Measurements from ENCODE around the gene PDZRN4. TPM values are rescaled to one million over a fixed set of nuclear protein-coding genes. Genes with fewer than 3 reads are reported as not detected.

The PDZRN4 gene
- total RNA-seq, 1 experiment from 2014 or later = not detected

DNA sequence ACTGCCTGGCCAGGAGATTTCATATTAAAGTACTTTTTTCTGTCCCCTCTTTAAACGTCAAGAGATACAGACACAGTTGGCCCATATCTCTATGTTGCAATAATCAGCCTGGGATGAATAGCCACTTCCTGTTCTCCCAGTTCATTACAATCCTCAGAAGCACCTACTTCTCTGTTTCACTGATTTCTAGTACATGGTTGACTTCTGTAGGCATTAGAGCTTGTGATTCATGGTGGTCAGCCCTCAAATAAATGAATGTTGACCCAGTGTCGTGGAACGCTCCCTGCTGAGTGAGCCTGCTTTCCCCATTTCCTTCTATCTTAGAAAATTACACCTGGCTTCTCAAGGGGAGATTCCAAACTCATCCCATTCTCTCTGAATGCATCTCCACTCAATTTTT, 416.7 kb downstream of the PDZRN4 start:
- ChIA-PET CTCF (no interaction called here), POLR2A (no interaction called here)
- BruUV-seq (replicated peaks) = no TSS peak
- no peak for DNase-seq
- intact Hi-C loops (cut with micrococcal nuclease; ENCODE audit: unreplicated experiment) = no loop called here
- H3K9me3 Mint-ChIP-seq (ENCODE audit: unreplicated experiment) = peaks cover 18% of the 10 kb centered on the region
- H3K36me3 ChIP-seq (ENCODE audit: control insufficient read depth, insufficient read depth, low read length) = no peaks in the 10 kb centered on the region
- H3K4me1 ChIP-seq = no peaks in the 10 kb centered on the region
- no peaks in the 10 kb centered on the region for H3K27me3 ChIP-seq (replicated peaks; ENCODE audit: control insufficient read depth, insufficient read depth, low read length)
- no peak overlapping the region for H3K4me3 Mint-ChIP-seq (ENCODE audit: unreplicated experiment)
- no peaks in the 10 kb centered on the region for H3K4me1 Mint-ChIP-seq (ENCODE audit: low read depth, unreplicated experiment)
- no peaks in the 10 kb centered on the region for H3K36me3 Mint-ChIP-seq (ENCODE audit: insufficient read depth, unreplicated experiment)
- H3K27ac Mint-ChIP-seq (ENCODE audit: unreplicated experiment) = no peak overlapping the region
- H3K4me3 ChIP-seq (ENCODE audit: low read depth, low read length) = no peak overlapping the region
- TF ChIP-seq, protein P1, sequence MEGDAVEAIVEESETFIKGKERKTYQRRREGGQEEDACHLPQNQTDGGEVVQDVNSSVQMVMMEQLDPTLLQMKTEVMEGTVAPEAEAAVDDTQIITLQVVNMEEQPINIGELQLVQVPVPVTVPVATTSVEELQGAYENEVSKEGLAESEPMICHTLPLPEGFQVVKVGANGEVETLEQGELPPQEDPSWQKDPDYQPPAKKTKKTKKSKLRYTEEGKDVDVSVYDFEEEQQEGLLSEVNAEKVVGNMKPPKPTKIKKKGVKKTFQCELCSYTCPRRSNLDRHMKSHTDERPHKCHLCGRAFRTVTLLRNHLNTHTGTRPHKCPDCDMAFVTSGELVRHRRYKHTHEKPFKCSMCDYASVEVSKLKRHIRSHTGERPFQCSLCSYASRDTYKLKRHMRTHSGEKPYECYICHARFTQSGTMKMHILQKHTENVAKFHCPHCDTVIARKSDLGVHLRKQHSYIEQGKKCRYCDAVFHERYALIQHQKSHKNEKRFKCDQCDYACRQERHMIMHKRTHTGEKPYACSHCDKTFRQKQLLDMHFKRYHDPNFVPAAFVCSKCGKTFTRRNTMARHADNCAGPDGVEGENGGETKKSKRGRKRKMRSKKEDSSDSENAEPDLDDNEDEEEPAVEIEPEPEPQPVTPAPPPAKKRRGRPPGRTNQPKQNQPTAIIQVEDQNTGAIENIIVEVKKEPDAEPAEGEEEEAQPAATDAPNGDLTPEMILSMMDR (IDR thresholded peaks at IDR 0.05; ENCODE audit: insufficient read depth in 1 of 2, low read depth in 1 of 2, low read length in 1 of 2, severe bottlenecking in 1 of 2, unreplicated experiment in 1 of 2) = no peak
- H3K27me3 Mint-ChIP-seq (ENCODE audit: insufficient read depth, unreplicated experiment) = peaks cover 3% of the 10 kb centered on the region
- no peaks in the 10 kb centered on the region for H3K9me3 ChIP-seq

DNA sequence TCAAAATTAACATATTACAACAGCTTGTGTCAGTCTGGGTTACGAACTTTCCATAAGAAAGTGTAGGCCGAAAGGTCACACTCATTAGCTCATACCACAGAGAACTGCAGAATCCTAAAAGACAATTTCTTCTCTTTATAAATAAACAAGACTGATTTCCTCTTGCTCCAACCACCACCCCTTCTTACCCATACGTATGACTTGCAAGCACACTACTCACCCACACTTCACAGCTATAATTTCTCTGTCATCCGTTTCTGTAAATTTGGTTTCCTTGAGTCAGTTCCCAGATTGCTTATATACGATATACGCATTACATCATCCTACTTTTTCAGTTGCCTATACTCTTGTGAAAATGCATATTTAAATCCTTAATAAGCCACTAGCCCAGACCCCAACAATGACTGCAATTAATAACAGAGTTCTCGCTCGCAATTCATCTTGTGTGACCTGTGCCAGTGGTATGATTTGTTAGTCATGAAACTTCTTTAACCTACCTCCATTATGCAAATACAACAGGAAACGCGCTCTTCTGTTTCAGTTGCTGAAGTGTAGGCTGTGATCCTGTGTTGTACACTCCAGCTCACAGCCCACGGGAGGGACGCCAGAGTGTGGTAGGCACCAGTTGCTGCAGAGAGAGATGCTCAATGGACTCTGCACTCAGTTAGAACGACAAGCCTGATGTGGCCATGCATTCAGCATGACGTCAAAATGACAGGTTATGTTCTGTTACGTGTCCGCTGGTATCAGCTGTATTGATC, 417.6 kb downstream of the PDZRN4 start:
- no peaks in the 10 kb centered on the region for H3K4me1 ChIP-seq
- Mint-ChIP-seq H3K36me3 (ENCODE audit: insufficient read depth, unreplicated experiment) (no peaks in the 10 kb centered on the region), H3K27ac (ENCODE audit: unreplicated experiment) (no peak overlapping the region), H3K27me3 (ENCODE audit: insufficient read depth, unreplicated experiment) (peaks cover 4% of the 10 kb centered on the region), H3K9me3 (ENCODE audit: unreplicated experiment) (peaks cover 11% of the 10 kb centered on the region), H3K4me1 (ENCODE audit: low read depth, unreplicated experiment) (no peaks in the 10 kb centered on the region), H3K4me3 (ENCODE audit: unreplicated experiment) (no peak overlapping the region)
- H3K27me3 ChIP-seq (replicated peaks; ENCODE audit: control insufficient read depth, insufficient read depth, low read length) = no peaks in the 10 kb centered on the region
- no peak for DNase-seq
- TF ChIP-seq, protein P1 (IDR thresholded peaks at IDR 0.05; ENCODE audit: insufficient read depth in 1 of 2, low read depth in 1 of 2, low read length in 1 of 2, severe bottlenecking in 1 of 2, unreplicated experiment in 1 of 2) = no peak
- ChIA-PET CTCF (no interaction called here), POLR2A (no interaction called here)
- intact Hi-C loops (cut with micrococcal nuclease; ENCODE audit: unreplicated experiment) = no loop called here
- no peaks in the 10 kb centered on the region for H3K36me3 ChIP-seq (ENCODE audit: control insufficient read depth, insufficient read depth, low read length)
- BruUV-seq (replicated peaks) = no TSS peak
- H3K4me3 ChIP-seq (ENCODE audit: low read depth, low read length) = no peak overlapping the region
- no peaks in the 10 kb centered on the region for H3K9me3 ChIP-seq

DNA sequence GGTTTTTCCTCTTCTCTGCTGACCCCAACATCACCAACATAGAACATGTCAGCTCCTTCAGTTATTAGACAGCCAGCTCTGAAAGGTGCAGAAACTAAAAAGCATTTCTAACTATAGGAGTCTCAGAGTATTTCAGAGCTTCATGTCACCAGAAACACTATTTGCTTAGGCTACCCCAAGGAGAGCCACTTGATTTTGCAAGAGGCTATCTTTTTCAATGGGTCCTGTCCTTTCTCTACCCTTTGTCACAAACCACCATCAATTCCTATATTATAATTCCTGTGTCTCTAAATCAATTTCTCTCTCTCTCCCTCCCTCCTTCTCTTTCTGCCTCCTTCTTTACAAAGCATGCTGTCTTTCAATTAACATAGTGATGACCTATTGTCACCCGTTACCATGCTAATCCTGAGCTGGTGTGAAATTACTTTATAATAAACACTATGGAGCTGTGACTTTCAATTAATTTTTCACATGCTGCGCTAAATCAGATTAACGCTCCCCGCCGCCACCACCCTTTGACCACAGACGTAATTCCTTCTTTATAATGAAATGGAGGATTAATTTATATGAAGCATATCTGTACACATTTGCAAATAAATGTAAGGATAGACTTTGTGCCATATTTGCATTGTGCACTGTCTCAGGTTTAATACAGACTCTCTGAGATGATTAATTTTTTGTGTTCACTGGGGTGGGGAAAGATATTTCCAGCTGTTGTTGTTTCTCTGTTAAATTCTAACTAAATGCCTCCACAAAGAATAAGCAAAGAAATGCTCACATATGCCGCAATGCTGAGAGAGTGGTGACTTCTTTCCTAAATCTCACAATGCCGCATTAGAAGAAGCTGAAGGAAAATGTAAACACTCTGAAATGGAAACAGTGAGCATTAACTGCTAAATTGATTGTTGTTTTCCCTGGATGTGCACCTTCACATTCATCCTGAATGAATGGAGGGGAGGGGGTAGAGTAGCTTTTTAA, 418.6 kb downstream of the PDZRN4 start:
- BruUV-seq (replicated peaks) = no TSS peak
- intact Hi-C loops (cut with micrococcal nuclease; ENCODE audit: unreplicated experiment) = no loop called here
- TF ChIP-seq, protein P1 (IDR thresholded peaks at IDR 0.05; ENCODE audit: insufficient read depth in 1 of 2, low read depth in 1 of 2, low read length in 1 of 2, severe bottlenecking in 1 of 2, unreplicated experiment in 1 of 2) = no peak
- ChIA-PET POLR2A (no interaction called here), CTCF (no interaction called here)
- H3K4me1 Mint-ChIP-seq (ENCODE audit: low read depth, unreplicated experiment) = no peaks in the 10 kb centered on the region
- Histone ChIP-seq H3K9me3 (no peaks in the 10 kb centered on the region), H3K4me3 (ENCODE audit: low read depth, low read length) (no peak overlapping the region), H3K27me3 (replicated peaks; ENCODE audit: control insufficient read depth, insufficient read depth, low read length) (no peaks in the 10 kb centered on the region), H3K36me3 (ENCODE audit: control insufficient read depth, insufficient read depth, low read length) (no peaks in the 10 kb centered on the region), H3K4me1 (no peaks in the 10 kb centered on the region)
- no peak overlapping the region for H3K27ac Mint-ChIP-seq (ENCODE audit: unreplicated experiment)
- no peaks in the 10 kb centered on the region for H3K36me3 Mint-ChIP-seq (ENCODE audit: insufficient read depth, unreplicated experiment)
- H3K4me3 Mint-ChIP-seq (ENCODE audit: unreplicated experiment) = no peak overlapping the region
- peaks cover 8% of the 10 kb centered on the region for H3K9me3 Mint-ChIP-seq (ENCODE audit: unreplicated experiment)
- peaks cover 5% of the 10 kb centered on the region for H3K27me3 Mint-ChIP-seq (ENCODE audit: insufficient read depth, unreplicated experiment)
- no peak for DNase-seq

Data from Caco-2 (cell line).